Trophoblast cell (in vitro differentiated cells and primary cell): Measurements from ENCODE around the gene EML2.

ENCODE experiments used
- DNase-seq, 2 donors: peaks; one replicate each; pipeline ENCODE4 v3.0.0-alpha.2; 2016
- H2AFZ ChIP-seq: 2 replicates; pipeline ENCODE4 v1.6.1; 2013; ENCODE audit warnings: low read length, moderate library complexity, mild to moderate bottlenecking; ENCODE audit not compliant: insufficient read depth, poor library complexity
- H2AK5ac ChIP-seq: 2 replicates; pipeline ENCODE4 v1.6.1; 2013; ENCODE audit warnings: mild to moderate bottlenecking, low read length
- H2BK120ac ChIP-seq: 2 replicates; pipeline ENCODE4 v1.6.1; 2013; ENCODE audit warnings: low read length, mild to moderate bottlenecking, moderate library complexity; ENCODE audit not compliant: insufficient read depth, poor library complexity
- H2BK12ac ChIP-seq: 2 replicates; pipeline ENCODE4 v1.6.1; 2013; ENCODE audit warnings: mild to moderate bottlenecking, low read length, moderate library complexity
- H2BK5ac ChIP-seq: 2 replicates; pipeline ENCODE4 v1.6.1; 2013; ENCODE audit warnings: low read length, low read depth, moderate library complexity, mild to moderate bottlenecking; ENCODE audit not compliant: poor library complexity
- H3K14ac ChIP-seq: 2 replicates; pipeline ENCODE4 v1.6.1; 2013; ENCODE audit warnings: mild to moderate bottlenecking, low read length
- H3K18ac ChIP-seq: 2 replicates; pipeline ENCODE4 v1.6.1; 2013; ENCODE audit warnings: mild to moderate bottlenecking, low read length
- H3K23ac ChIP-seq: 2 replicates; pipeline ENCODE4 v1.6.1; 2013; ENCODE audit warnings: low read length
- H3K27ac ChIP-seq: 2 replicates; pipeline ENCODE4 v1.5.1; 2013; ENCODE audit warnings: low read depth, mild to moderate bottlenecking, inconsistent platforms, low read length, moderate library complexity
- H3K27me3 ChIP-seq: 2 replicates; pipeline ENCODE4 v1.6.1; 2013; ENCODE audit warnings: inconsistent platforms, mild to moderate bottlenecking, low read length, moderate library complexity; ENCODE audit not compliant: insufficient read depth
- H3K36me3 ChIP-seq, 2 experiments: 1 replicate in 1 of 2; 2 replicates in 1 of 2; pipeline ENCODE4 v1.6.1; 2013; ENCODE audit warnings: low read length in 2 of 2, mild to moderate bottlenecking in 2 of 2, moderate library complexity in 1 of 2; ENCODE audit not compliant: insufficient read depth in 2 of 2, control insufficient read depth in 1 of 2
- H3K4ac ChIP-seq: 2 replicates; pipeline ENCODE4 v1.6.1; 2013; ENCODE audit warnings: low read depth, mild to moderate bottlenecking, low read length, moderate library complexity
- H3K4me1 ChIP-seq, 2 experiments: 1 replicate in 1 of 2; 2 replicates in 1 of 2; pipeline ENCODE4 v1.6.1; 2013; ENCODE audit warnings: low read length in 2 of 2, mild to moderate bottlenecking in 2 of 2, moderate library complexity in 1 of 2; ENCODE audit not compliant: insufficient read depth in 2 of 2, control insufficient read depth in 1 of 2
- H3K4me2 ChIP-seq: 2 replicates; pipeline ENCODE4 v1.6.1; 2013; ENCODE audit warnings: inconsistent platforms, mild to moderate bottlenecking, low read length, moderate library complexity
- H3K4me3 ChIP-seq: 2 replicates; pipeline ENCODE4 v1.5.1; 2013; ENCODE audit warnings: mild to moderate bottlenecking, low read depth, low read length, inconsistent platforms
- H3K79me1 ChIP-seq: one replicate; pipeline ENCODE4 v1.6.1; 2013; ENCODE audit warnings: low read length
- H3K79me2 ChIP-seq: 2 replicates; pipeline ENCODE4 v1.6.1; 2013; ENCODE audit warnings: low read length, mild to moderate bottlenecking; ENCODE audit not compliant: control insufficient read depth, insufficient read depth, poor library complexity
- H3K9ac ChIP-seq: 2 replicates; pipeline ENCODE4 v1.6.1; 2013; ENCODE audit warnings: mild to moderate bottlenecking, low read length
- H3K9me3 ChIP-seq: 2 replicates; pipeline ENCODE4 v1.6.1; 2013; ENCODE audit warnings: low read depth, mild to moderate bottlenecking, control low read depth, inconsistent platforms, low read length; ENCODE audit not compliant: insufficient read depth
- H4K12ac ChIP-seq: 2 replicates; pipeline ENCODE4 v1.6.1; 2013; ENCODE audit warnings: low read depth, mild to moderate bottlenecking, low read length, moderate library complexity
- H4K8ac ChIP-seq: 2 replicates; pipeline ENCODE4 v1.6.1; 2013; ENCODE audit warnings: low read depth, mild to moderate bottlenecking, low read length, moderate library complexity
- H4K91ac ChIP-seq: one replicate; pipeline ENCODE4 v1.6.1; 2013; ENCODE audit warnings: low read depth, mild to moderate bottlenecking, low read length, moderate library complexity
- WGBS: extraction: QIAGEN DNeasy Blood & Tissue Kit; methylation state at CpG from one replicate; pipeline ENCODE4 v1.1.7; 2013; ENCODE audit warnings: missing lambda C conversion rate; ENCODE audit not compliant: insufficient read length, insufficient coverage; ENCODE audit errors: extremely low coverage; 5-methylcytosine and 5-hydroxymethylcytosine counted together

EML2 gene

DNA sequence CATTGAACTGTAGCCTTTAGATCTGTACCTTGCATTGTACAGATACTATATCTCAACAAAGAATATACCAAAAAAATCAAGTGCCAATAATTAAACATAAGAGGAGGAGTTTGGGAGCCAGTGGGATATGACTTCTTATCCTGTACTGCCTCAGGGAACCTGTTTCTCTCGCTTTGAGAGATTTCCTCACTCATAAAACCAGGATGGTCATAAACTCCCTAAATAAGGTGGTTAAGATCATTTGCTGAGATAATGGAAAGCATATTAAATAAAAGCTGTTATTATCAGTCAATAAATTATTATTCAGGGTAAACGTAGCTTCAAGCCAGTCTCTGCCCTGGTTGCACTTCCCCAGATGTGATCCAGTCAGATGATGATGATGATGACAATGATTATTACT, 71.6 kb downstream of the EML2 start:
- Histone ChIP-seq H3K27me3 (no peaks in the 10 kb centered on the region), H3K27ac (no peak overlapping the region), H3K9ac (no peak overlapping the region), H3K79me2 (no peaks in the 10 kb centered on the region), H4K8ac (no peak overlapping the region), H3K4me2 (no peak overlapping the region), H2BK12ac (no peak overlapping the region), H3K18ac (no peak overlapping the region), H4K91ac (no peak overlapping the region), H3K4ac (no peak overlapping the region), H3K9me3 (no peaks in the 10 kb centered on the region), H3K79me1 (no peaks in the 10 kb centered on the region), H2AFZ (no peak overlapping the region), H3K4me1 (peaks cover 0 to 2% of the 10 kb centered on the region in 2 experiments), H3K36me3 (no peaks in the 10 kb centered on the region), H2BK5ac (no peak overlapping the region), H3K4me3 (no peak overlapping the region), H3K14ac (no peak overlapping the region), H4K12ac (no peak overlapping the region), H2AK5ac (no peak overlapping the region), H3K23ac (no peak overlapping the region), H2BK120ac (no peak overlapping the region)
- no peak for DNase-seq
- no CpG with 5 or more reads among the region's 2 CpGs for WGBS

DNA sequence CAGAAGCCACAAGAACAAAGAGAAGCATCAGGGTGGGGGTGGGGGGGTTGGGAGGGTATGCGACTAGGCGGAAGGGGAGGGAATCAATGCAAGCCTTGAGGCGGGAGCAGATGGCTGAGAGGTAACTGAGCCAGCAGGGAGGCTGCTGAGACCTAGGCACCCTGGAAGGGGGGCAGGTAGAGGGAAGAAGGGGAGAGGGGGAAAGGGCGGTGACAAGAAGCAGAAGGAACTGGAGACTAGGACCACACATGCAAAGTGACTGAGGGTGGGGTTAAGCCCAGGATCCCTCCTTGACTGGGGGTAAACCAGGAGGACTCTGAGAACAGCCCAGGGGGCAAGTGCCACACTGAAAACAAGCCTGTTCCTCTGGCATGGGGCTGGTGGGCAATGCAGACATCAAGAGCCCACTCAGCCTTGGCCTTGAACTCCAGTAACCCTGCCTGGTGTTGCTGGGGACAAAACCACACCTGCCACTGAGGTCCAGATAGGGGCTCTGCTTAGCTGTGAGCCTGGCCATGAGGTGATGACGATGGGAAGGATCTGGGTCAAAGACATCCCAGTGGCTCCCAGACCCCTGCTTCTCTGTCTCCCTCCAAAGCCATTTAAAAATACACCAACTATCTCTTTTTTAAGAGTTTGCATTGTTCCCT, 74.9 kb downstream of the EML2 start:
- Histone ChIP-seq H2AFZ (no peak overlapping the region), H3K79me2 (no peaks in the 10 kb centered on the region), H2BK120ac (no peak overlapping the region), H3K9ac (no peak overlapping the region), H3K9me3 (no peaks in the 10 kb centered on the region), H3K18ac (no peak overlapping the region), H4K91ac (no peak overlapping the region), H2BK5ac (no peak overlapping the region), H3K36me3 (no peaks in the 10 kb centered on the region), H4K12ac (no peak overlapping the region), H2AK5ac (no peak overlapping the region), H3K79me1 (no peaks in the 10 kb centered on the region), H2BK12ac (no peak overlapping the region), H3K4me1 (peaks cover 0 to 2% of the 10 kb centered on the region in 2 experiments), H4K8ac (no peak overlapping the region), H3K4me2 (no peak overlapping the region), H3K4me3 (no peak overlapping the region), H3K23ac (no peak overlapping the region), H3K27ac (no peak overlapping the region), H3K14ac (no peak overlapping the region), H3K4ac (no peak overlapping the region), H3K27me3 (no peaks in the 10 kb centered on the region)
- no CpG with 5 or more reads among the region's 5 CpGs for WGBS
- no peak for DNase-seq

DNA sequence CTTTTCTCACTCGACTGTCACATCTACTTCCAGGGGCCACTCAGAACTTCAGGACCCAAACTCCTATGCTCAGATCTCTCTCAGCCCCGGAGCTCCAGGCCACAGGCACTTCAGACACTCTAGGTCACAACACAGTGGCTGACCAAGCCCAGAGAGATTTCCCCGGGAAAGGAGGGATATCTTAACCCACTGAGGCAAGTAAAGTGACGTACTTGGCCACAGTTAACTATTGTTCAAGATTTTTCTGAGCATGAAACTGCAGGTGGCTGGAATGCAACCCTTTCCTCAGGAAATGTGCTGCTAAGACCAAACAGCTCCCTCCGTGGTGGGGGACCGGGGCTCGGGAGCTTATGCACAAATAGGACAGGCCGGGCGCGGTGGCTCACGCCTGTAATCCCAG, 78.5 kb downstream of the EML2 start:
- Histone ChIP-seq H3K4me1 (peaks cover 0 to 2% of the 10 kb centered on the region in 2 experiments), H3K79me2 (no peaks in the 10 kb centered on the region), H3K27ac (no peak overlapping the region), H3K36me3 (peaks cover 0 to 2% of the 10 kb centered on the region in 2 experiments), H3K9ac (no peak overlapping the region), H3K4ac (no peak overlapping the region), H4K12ac (no peak overlapping the region), H3K4me2 (no peak overlapping the region), H3K27me3 (no peaks in the 10 kb centered on the region), H3K4me3 (no peak overlapping the region), H4K8ac (no peak overlapping the region), H2BK120ac (no peak overlapping the region), H3K9me3 (no peaks in the 10 kb centered on the region), H4K91ac (no peak overlapping the region), H2BK12ac (no peak overlapping the region), H3K14ac (no peak overlapping the region), H2BK5ac (no peak overlapping the region), H3K79me1 (no peaks in the 10 kb centered on the region), H3K18ac (no peak overlapping the region), H3K23ac (no peak overlapping the region), H2AFZ (no peak overlapping the region), H2AK5ac (no peak overlapping the region)
- DNase-seq = no peak
- WGBS = no CpG with 5 or more reads among the region's 11 CpGs

DNA sequence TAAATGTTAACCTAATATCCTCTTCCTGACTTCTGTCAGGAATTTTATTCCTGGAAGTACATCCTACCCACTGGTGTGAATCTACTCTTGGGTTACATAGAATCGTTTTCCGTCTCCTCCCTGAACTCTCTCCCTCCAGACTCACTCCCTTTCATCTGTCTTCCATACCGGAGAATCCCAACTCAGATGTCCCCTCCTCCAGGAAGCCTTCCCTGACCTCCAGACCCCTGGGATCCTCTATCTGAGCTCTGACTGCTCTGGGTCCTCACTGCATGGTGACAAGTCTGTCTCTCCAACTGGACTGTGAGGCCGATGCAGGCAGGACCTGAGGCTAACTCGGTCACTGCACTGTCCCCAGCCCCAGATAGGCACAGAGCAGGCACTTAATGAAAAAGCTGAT, 79.2 kb downstream of the EML2 start:
- Histone ChIP-seq H3K18ac (no peak overlapping the region), H2BK5ac (no peak overlapping the region), H4K8ac (no peak overlapping the region), H3K79me1 (no peaks in the 10 kb centered on the region), H3K27ac (no peak overlapping the region), H3K4me3 (no peak overlapping the region), H3K36me3 (peaks cover 0 to 2% of the 10 kb centered on the region in 2 experiments), H4K12ac (no peak overlapping the region), H4K91ac (no peak overlapping the region), H2BK12ac (no peak overlapping the region), H3K9ac (no peak overlapping the region), H2AFZ (no peak overlapping the region), H3K79me2 (no peaks in the 10 kb centered on the region), H3K23ac (no peak overlapping the region), H2AK5ac (no peak overlapping the region), H3K9me3 (no peaks in the 10 kb centered on the region), H3K14ac (no peak overlapping the region), H3K27me3 (no peaks in the 10 kb centered on the region), H3K4ac (no peak overlapping the region), H3K4me2 (no peak overlapping the region), H2BK120ac (no peak overlapping the region), H3K4me1 (peaks cover 0 to 2% of the 10 kb centered on the region in 2 experiments)
- no CpG with 5 or more reads among the region's 5 CpGs for WGBS
- DNase-seq = no peak
